ENCODE results near the gene GLO1.

GLO1 gene

DNA sequence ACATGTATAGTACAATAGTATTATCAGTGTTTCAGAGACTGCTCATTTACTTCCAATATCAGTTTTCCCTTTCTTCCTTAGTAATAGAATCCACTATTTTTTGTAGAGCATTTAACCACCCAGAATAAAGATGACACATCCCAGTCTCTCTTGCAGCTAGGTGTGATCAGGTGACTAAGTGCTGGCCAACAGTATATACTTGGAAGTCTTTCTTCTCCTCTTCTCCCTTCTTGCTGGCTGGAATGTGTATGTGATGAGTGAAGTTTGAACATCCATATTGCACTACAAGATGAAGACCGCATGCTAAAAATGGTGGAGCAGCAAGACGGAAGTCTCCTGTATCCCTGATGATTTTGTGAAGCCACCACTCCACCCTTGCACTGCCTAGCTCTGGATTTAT lies 48.7 kb downstream of the GLO1 start:
- TF ChIP-seq, protein P1, sequence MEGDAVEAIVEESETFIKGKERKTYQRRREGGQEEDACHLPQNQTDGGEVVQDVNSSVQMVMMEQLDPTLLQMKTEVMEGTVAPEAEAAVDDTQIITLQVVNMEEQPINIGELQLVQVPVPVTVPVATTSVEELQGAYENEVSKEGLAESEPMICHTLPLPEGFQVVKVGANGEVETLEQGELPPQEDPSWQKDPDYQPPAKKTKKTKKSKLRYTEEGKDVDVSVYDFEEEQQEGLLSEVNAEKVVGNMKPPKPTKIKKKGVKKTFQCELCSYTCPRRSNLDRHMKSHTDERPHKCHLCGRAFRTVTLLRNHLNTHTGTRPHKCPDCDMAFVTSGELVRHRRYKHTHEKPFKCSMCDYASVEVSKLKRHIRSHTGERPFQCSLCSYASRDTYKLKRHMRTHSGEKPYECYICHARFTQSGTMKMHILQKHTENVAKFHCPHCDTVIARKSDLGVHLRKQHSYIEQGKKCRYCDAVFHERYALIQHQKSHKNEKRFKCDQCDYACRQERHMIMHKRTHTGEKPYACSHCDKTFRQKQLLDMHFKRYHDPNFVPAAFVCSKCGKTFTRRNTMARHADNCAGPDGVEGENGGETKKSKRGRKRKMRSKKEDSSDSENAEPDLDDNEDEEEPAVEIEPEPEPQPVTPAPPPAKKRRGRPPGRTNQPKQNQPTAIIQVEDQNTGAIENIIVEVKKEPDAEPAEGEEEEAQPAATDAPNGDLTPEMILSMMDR (IDR thresholded peaks at IDR 0.05): no peak

DNA sequence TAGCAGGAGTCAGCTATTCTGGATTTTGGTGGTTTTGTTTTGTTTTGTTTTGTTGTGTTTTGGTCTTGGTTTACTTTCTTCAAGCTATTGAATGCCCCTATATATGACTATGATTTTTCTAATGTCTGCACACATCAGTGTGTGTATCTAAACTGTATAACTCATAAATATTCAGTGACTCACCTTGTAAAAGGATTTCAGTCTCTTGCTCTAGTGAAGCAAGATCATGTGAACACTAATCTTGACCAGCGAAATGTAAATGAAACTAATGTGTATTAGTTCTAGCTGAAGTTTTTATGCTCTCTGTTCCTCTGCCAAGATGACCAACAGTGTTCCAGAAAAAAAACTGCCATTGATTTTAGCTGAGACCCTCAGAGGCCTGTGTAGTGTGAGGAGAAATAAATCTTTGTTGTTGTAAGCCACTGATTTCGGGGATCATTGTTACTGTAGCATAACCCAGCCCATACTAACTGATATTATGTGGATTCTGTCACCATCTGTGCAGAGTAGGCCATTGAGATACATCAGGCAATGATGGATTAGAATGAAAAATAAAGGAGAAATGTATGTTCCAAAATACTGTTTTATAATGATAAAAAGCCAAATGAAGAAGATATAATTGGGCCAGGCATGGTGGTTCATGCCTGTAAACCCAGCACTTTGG lies 51.7 kb downstream of the GLO1 start:
- TF ChIP-seq, protein P1 (IDR thresholded peaks at IDR 0.05): no peak

DNA sequence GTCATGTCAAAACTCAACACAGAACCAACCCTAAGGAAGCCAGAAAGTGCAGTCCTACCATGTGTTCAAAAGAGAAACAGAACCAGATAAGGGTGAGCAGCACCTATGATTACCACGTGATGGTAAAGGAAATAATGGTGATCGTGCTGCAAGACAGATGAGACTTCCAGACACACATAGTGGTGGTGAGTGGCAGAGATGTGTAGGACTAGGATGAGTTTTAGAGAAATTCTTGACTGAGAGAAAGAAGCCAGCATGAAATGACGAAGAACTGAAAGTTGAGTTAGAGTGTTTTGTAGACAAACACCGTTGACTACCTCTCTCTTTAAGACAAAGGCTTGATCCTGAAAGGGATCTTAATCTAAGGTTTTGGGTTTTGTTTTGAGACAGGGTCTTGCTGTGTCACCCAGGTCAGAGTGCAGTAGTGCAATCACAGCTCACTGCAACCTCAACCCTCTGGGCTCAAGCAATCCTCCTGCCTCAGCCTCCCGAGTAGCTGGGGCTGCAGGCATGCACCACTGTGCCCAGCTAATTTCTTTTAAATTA lies 52.7 kb downstream of the GLO1 start:
- TF ChIP-seq, protein P1 (IDR thresholded peaks at IDR 0.05): no peak

DNA sequence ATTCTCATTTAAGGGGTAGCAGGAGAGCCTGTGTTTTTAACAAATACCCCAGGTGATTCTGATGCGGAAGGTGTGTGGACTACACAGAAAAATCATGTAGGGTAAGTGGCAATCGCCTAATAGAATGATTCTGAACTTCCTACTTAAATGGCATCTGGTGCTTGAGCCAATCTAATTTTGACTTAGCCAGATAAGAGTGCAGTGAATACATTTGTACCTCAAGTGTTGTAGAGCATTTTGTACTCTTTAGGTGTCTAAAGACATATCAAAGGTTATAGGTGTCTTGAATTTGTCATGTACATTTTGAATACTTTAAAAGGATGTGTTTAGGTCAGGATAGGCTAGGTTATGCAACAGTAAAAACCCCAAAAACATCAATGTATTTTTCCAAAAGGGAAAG lies 53.2 kb downstream of the GLO1 start:
- TF ChIP-seq, protein P1 (IDR thresholded peaks at IDR 0.05): no peak

DNA sequence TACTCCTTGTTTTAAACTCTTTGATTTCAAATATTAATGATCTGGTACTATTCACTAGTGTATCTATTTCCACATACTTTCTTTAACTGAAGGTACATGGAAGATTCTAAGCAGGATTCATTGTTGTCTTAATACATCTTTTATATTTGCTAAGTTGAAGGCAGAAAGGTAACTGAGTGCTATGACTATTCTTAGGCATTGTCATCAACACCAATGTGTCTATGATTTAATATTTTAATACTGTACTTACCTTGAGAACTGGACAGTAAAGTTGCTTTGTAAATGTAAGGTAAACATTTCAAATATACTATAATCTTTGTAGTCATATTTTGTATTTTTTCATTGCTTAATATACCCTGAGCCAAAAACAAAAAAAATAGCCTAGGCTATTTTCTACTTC lies 54.3 kb downstream of the GLO1 start:
- TF ChIP-seq, protein P1 (IDR thresholded peaks at IDR 0.05): no peak

DNA sequence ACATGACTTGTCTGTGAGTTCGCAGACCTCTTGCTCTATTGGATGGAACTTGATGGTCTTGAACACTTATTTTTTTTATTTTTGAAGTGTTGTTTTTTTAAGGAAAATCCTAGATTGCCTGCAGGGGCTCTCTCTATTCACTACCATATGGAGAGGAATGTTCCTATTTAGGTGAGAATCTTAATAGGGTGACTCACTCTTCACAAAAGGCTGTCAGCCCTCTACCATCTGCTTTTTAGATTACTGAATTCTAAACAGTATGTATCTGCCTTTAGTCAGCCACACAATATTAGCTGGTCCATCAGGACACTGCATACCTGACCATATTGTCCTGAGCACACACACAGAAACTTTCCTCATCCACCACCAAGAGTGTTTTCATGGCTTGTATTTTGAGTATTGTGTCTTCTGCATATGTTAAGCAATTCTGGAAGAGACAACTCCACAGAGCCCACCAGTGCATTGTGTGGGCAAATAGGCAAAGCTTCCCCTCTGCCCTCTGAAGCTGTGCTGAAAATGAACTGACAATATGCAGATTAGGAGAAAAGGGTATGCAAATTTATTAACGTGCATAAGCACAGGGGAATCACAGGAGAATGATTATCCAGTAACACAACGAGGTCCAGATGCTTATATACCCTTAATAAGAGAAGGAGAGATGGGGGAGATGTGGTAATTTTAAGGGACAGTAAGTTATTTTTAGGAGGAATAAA lies 56.6 kb downstream of the GLO1 start:
- TF ChIP-seq, protein P1 (IDR thresholded peaks at IDR 0.05): no peak

DNA sequence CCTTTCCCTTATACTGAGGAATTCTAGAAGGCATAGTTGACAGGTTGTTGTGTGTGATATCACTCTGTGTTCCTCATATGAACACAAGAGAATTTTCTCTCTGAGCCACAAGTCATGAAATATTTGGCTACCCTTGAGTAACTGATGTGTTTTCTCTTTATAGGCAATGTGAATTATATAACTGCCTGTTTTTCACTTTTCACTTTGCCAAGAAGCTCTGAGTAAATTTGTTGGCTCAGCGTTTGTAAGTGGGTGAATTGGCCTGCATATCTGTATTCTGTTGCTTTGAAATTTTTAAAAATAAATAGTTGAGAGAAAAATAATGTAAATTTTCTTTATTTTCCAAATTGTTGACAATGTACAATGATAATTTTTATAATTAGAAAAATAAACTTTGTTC lies 58.0 kb downstream of the GLO1 start:
- TF ChIP-seq, protein P1 (IDR thresholded peaks at IDR 0.05): no peak
